PC-3 (cell line): Measurements from ENCODE around the gene PUM2. TPM values are rescaled to one million over a fixed set of nuclear protein-coding genes. Genes with fewer than 3 reads are reported as not detected.
A peak's percentile ranks its signal among the peaks of the same experiment; 100 is the strongest.

Source experiments
- ATAC-seq: fragments of 200-7000 bp; cut with Tn5 transposase; 2 replicates; pipeline ENCODE4 v1.9.1; 2020; ENCODE audit warnings: mild to moderate bottlenecking, moderate library complexity
- BruUV-seq: library from RNA; stranded (reverse); fragments of 400-500 nt; replicated peaks from 2 replicates; lab custom pipeline; 2021; lab: Mats Ljungman, UMichigan
- CTCF ChIA-PET: fragments of 300-600 bp; sonication (Branson Sonifier 250); formaldehyde crosslinking; loops from one replicate; lab custom pipeline; 2022; ENCODE audit warnings: antibody characterized with exemption; lab: Charles Lee
- POLR2A ChIA-PET: fragments of 300-600 bp; sonication (Branson Sonifier 250); formaldehyde crosslinking; loops from one replicate; lab custom pipeline; 2022; ENCODE audit warnings: antibody characterized with exemption; ENCODE audit not compliant: unreplicated experiment; lab: Charles Lee
- DNase-seq: peaks from one replicate; pipeline ENCODE4 v3.0.0-alpha.2; 2015
- H2AFZ ChIP-seq: fragments of 300-600 bp; sonication (generic); 2 replicates; pipeline ENCODE4 v1.6.0; 2016; ENCODE audit warnings: antibody characterized with exemption, low read length
- H3F3A ChIP-seq: fragments of 300-600 bp; sonication (generic); one replicate; pipeline ENCODE4 v1.6.0; 2017; ENCODE audit warnings: antibody characterized with exemption, low read length, control low read depth, mild to moderate bottlenecking; ENCODE audit not compliant: unreplicated experiment
- H3K27ac ChIP-seq: fragments of 300-600 bp; sonication (generic); 2 replicates; pipeline ENCODE4 v1.5.1; 2016; ENCODE audit warnings: mild to moderate bottlenecking, low read length
- H3K27me3 ChIP-seq: fragments of 300-600 bp; sonication (generic); 2 replicates; pipeline ENCODE4 v1.6.1; 2016; ENCODE audit warnings: low read length, mixed read lengths
- H3K36me3 ChIP-seq: fragments of 300-600 bp; sonication (generic); 2 replicates; pipeline ENCODE4 v1.6.1; 2016; ENCODE audit warnings: low read depth, mixed run types, low read length, mixed read lengths
- H3K4me1 ChIP-seq: fragments of 300-600 bp; sonication (generic); 2 replicates; pipeline ENCODE4 v1.5.1; 2016; ENCODE audit warnings: low read length; ENCODE audit not compliant: insufficient read depth
- H3K4me2 ChIP-seq: fragments of 300-600 bp; sonication (generic); 2 replicates; pipeline ENCODE4 v1.6.0; 2016; ENCODE audit warnings: low read length
- H3K4me3 ChIP-seq: fragments of 300-600 bp; sonication (generic); 2 replicates; pipeline ENCODE4 v1.5.1; 2016; ENCODE audit warnings: mild to moderate bottlenecking, low read length, mixed read lengths
- H3K79me2 ChIP-seq: fragments of 300-600 bp; sonication (generic); 2 replicates; pipeline ENCODE4 v1.6.1; 2017; ENCODE audit warnings: low read length, mixed read lengths
- H3K9ac ChIP-seq: fragments of 300-600 bp; sonication (generic); 2 replicates; pipeline ENCODE4 v1.6.0; 2016; ENCODE audit warnings: mild to moderate bottlenecking, low read length
- H3K9me2 ChIP-seq: fragments of 300-600 bp; sonication (generic); replicated peaks from 2 replicates; pipeline ENCODE4 v1.6.1; 2016; ENCODE audit warnings: mixed run types, low read length, mixed read lengths
- H3K9me3 ChIP-seq: fragments of 300-600 bp; sonication (generic); 2 replicates; pipeline ENCODE4 v1.6.1; 2016; ENCODE audit warnings: low read length, mixed read lengths
- H4K20me1 ChIP-seq: fragments of 300-600 bp; sonication (generic); 2 replicates; pipeline ENCODE4 v1.6.1; 2016; ENCODE audit warnings: low read length, mixed read lengths
- EZH2 ChIP-seq: fragments of 300-600 bp; sonication (generic); IDR thresholded peaks from one replicate; pipeline ENCODE4 v1.6.1; 2017; ENCODE audit warnings: antibody characterized with exemption, mild to moderate bottlenecking, low read length; ENCODE audit not compliant: unreplicated experiment
- EZH2phosphoT487 ChIP-seq: fragments of 300-600 bp; sonication (generic); IDR thresholded peaks from 2 replicates; pipeline ENCODE4 v1.6.1; 2018; ENCODE audit warnings: mild to moderate bottlenecking, antibody characterized with exemption, low read length, borderline replicate concordance
- intact Hi-C: fragments of 100-400 bp; cut with micrococcal nuclease; formaldehyde crosslinking; loops from 2 replicates; pipeline ENCODE4 v1.9.0; 2023
- total RNA-seq: library from RNA; depleted of rRNA; stranded (reverse); fragments of >200 nt; gene quantifications from 2 replicates; pipeline ENCODE4 v1.2.3, GENCODE V29; 2014
- TF ChIP-seq, protein P1 (sequence below): fragments of 300-600 bp; sonication (generic); conservative IDR thresholded peaks from 2 replicates; pipeline ENCODE4 v1.5.1; 2017; ENCODE audit warnings: antibody characterized with exemption, low read depth, mild to moderate bottlenecking, low read length

Gene PUM2
- total RNA-seq, 1 experiment from 2014 or later, result 14.9 TPM

DNA sequence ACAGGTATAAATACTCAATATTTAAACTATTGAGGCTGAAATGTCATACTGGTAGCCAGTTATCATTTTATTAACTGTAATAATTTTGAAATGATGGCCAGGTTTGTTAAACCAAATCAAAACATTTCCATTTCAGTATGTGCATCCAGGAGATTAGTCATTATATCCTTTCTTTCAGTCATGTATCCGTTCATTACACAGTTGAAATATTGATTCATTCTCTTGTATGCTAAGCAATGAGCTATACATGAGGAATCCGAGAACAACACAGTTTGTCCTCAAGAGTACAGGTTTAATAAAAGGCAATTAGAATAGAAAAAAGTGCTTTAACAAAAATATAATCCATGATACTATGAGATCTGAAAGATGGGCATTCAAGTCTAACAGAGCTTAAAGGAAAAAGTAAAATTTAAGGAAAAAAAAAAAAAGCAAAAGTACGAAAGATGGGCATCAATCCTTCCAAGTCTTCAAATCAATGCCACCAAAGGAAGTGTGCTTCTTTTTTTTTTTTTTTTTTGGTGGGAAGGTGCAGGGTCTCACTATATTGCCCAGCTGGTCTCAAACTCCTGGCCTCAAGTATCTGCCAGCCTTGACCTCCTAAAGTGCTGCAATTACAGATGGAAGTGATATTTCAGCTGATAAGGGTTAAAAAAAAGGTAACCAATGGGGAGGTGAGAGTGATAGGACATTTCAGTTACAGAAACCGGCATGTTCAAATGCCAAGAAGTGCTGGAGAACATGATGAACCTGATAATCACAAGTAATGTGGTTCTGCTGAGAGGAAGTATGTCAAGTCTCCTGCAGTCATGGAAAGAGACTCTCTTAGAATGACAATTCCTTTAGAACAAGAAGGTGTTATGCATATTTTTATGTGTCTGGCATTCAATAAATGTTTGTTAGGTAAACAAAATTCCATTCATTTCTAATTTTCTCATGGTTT, 35.8 kb downstream of the PUM2 start:
- H3K36me3 ChIP-seq, result peaks cover 57% of the 10 kb centered on the region
- ChIA-PET CTCF (interaction anchor here (0.6 to 1.0 kb wide), 3 partner anchors 11 to 89 kb away, joined by 3 to 11 read pairs (median 7); no protein-coding TSS in a partner anchor), POLR2A (interaction anchor here (0.5 to 0.7 kb wide), 2 partner anchors 53 to 83 kb away, joined by 3 to 14 read pairs; no protein-coding TSS in a partner anchor)
- no peak overlapping the region for H3K4me3 ChIP-seq
- peak; percentile 70 for ATAC-seq
- intact Hi-C loops, result no loop called here
- peaks cover 51% of the 10 kb centered on the region for H3K79me2 ChIP-seq
- no peaks in the 10 kb centered on the region for H3K9me2 ChIP-seq
- no peak overlapping the region for H3K27ac ChIP-seq
- H3F3A ChIP-seq, result no peaks in the 10 kb centered on the region
- H3K27me3 ChIP-seq, result no peaks in the 10 kb centered on the region
- no peaks in the 10 kb centered on the region for H3K9me3 ChIP-seq
- no peak overlapping the region for H2AFZ ChIP-seq
- no peaks in the 10 kb centered on the region for H3K4me1 ChIP-seq
- TF ChIP-seq, protein P1, sequence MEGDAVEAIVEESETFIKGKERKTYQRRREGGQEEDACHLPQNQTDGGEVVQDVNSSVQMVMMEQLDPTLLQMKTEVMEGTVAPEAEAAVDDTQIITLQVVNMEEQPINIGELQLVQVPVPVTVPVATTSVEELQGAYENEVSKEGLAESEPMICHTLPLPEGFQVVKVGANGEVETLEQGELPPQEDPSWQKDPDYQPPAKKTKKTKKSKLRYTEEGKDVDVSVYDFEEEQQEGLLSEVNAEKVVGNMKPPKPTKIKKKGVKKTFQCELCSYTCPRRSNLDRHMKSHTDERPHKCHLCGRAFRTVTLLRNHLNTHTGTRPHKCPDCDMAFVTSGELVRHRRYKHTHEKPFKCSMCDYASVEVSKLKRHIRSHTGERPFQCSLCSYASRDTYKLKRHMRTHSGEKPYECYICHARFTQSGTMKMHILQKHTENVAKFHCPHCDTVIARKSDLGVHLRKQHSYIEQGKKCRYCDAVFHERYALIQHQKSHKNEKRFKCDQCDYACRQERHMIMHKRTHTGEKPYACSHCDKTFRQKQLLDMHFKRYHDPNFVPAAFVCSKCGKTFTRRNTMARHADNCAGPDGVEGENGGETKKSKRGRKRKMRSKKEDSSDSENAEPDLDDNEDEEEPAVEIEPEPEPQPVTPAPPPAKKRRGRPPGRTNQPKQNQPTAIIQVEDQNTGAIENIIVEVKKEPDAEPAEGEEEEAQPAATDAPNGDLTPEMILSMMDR, result no peak
- TF ChIP-seq EZH2phosphoT487, result no peak
- TF ChIP-seq EZH2, result no peak
- no peak overlapping the region for H3K9ac ChIP-seq
- BruUV-seq, result no TSS peak
- H4K20me1 ChIP-seq, result peaks cover 22% of the 10 kb centered on the region
- no peak overlapping the region for H3K4me2 ChIP-seq
- peak; percentile 32 for DNase-seq

DNA sequence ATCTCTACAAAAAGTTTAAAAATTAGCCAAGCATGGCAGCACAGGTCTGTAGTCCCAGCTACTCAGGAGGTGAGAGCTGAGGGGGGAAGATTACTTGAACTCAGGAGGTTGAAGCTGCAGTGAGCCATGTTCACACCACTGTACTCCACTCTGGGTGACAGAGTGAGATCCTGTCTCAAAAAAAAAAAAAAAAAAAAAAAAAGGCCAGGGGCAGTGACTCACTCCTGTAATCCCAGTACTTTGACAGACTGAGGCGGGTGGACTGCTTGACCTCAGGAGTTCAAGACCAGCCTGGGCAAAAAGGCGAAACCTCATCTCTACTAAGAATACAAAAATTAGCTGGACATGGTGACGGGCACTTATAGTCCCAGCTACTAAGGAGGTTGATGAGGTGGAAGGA, 37.0 kb downstream of the PUM2 start:
- Histone ChIP-seq H3K4me2 (no peak overlapping the region), H3K27ac (no peak overlapping the region), H3K79me2 (peaks cover 39% of the 10 kb centered on the region), H2AFZ (no peak overlapping the region), H3K36me3 (peaks cover 55% of the 10 kb centered on the region), H3F3A (no peaks in the 10 kb centered on the region), H3K27me3 (no peaks in the 10 kb centered on the region), H3K4me3 (no peak overlapping the region), H3K9ac (no peak overlapping the region), H3K4me1 (no peaks in the 10 kb centered on the region), H4K20me1 (peaks cover 12% of the 10 kb centered on the region), H3K9me2 (no peaks in the 10 kb centered on the region), H3K9me3 (no peaks in the 10 kb centered on the region)
- no TSS peak for BruUV-seq
- ATAC-seq (no peak), DNase-seq (no peak)
- ChIA-PET POLR2A (no interaction called here), CTCF (no interaction called here)
- intact Hi-C loops, result no loop called here
- no peak for TF ChIP-seq EZH2phosphoT487
- TF ChIP-seq EZH2, result no peak
- TF ChIP-seq, protein P1, result no peak
